Right ventricle myocardium superior (tissue), 1 donor: ENCODE results near the gene LRIT3. TPM values are rescaled to one million over a fixed set of nuclear protein-coding genes. Genes with fewer than 3 reads are reported as not detected.

Experiments used
- ATAC-seq: fragments of 200-7000 bp; cut with Tn5 transposase; one replicate; pipeline ENCODE4 v1.9.1; 2020; ENCODE audit warnings: mild to moderate bottlenecking; ENCODE audit not compliant: poor library complexity
- DNase-seq: peaks from one replicate; pipeline ENCODE4 v3.0.0-alpha.2; 2020
- intact Hi-C: fragments of 100-400 bp; cut with DNase I; formaldehyde crosslinking; loops from one replicate; pipeline ENCODE4 v1.11.2; 2022
- total RNA-seq: library from RNA; stranded (reverse); fragmentation: NEBNext Ultra II Directional; extraction: Animal tissue kit (Norgen Biotek cat#: 25700); gene quantifications from one replicate; pipeline ENCODE4 v1.2.1, GENCODE V29; 2021
- donor health status: DM: no; HTN: yes; CAD: no; lungs with severe emphysema.

The LRIT3 gene
- total RNA-seq, 1 donor from 2014 or later: not detected

DNA sequence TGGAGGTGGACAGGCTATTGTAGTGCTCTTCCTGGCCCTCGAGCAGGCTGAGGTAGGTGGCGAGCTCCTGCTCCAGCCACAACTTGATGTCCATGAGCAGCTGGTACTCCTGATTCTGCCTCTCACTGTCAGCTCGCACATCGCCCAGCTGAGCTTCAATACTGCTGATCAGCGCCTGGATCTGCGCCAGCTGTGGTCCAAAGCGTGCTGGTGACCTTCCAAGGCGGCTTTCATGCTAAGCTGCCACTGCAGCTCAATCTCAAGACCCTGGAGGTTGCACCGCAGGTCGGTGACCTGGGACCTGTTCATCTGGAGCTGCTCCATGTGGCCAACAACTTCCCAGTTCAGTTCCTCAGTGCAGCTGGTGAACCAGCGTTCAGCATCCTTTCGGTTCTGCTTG lies 31.2 kb downstream of the LRIT3 start:
- ATAC-seq: no peak

DNA sequence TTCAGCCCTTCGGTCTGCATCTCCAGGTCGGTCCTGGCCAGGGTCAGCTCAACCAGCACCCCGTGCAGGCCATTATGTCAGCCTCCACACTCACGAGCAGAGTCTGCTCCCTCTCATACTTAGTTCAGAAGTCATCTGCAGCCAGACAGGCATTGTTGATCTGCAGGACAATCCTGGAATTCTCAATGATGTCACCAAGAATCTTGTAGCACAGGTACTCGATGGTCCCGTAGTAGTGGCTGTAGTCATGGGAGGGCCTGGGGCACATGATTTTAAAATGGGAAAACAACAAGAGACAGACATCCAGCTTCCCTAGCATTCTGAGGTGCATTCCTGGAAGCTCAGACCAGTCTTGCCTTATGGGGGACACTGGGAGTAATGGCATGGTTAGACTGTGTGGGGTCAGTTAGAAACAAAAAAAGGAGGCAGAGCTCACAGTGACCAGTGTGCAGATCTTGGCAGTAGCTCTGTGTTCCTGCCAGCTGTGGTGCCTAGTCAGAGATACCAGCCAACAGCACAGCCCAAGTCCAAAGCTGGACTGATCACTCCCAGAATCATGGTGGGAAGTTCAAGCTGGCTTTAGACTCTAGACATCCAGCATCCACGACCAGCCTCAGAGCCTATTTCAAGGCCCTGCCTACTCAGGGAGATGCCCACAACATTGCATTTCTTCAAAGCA lies 31.9 kb downstream of the LRIT3 start:
- intact Hi-C loops: no loop called here
- DNase-seq: no peak
- no peak for ATAC-seq

More for the DNA sequence above, 31.2 kb downstream of the LRIT3 start:
- DNase-seq: no peak
- intact Hi-C loops: no loop called here

DNA sequence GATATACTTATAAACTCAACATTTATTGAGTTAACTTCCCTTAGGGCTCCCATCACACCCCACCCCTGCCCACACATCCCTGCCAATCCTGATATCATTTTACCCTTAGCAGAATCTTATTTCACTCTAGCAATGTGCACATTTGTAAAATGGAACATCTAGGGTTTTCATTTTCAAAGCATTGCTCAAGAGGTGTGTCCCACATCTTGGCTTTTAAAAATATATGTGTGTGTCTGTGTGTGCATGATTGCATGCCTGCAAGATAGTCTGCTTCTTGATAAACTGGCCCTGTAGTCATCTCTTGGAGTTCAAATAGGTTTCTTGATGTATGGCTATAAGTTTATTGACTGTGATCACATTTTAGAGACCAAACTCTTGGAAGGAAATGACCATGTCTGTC lies 38.4 kb downstream of the LRIT3 start:
- intact Hi-C loops: no loop called here
- ATAC-seq: no peak
- DNase-seq: no peak

DNA sequence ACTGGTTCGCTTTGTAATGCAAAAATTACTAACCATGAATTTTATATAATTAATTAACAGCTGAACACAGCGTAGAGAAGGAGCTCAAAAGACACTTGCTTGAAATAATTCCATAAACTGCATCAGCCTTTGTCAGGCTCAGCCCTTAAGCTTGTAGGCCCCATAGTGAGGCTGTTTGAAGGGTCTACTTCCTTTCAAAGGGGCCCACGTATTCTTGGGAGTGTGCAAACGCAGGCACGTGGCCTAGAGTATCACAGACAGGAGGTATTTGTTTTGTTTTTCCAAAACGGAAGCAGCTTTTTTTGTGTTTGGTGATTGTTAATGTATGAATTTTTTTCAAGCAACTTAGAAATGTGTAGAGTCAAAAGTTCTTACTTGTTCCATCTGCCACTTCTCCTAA lies 39.2 kb downstream of the LRIT3 start:
- ATAC-seq (no peak), DNase-seq (no peak)
- intact Hi-C loops: no loop called here

DNA sequence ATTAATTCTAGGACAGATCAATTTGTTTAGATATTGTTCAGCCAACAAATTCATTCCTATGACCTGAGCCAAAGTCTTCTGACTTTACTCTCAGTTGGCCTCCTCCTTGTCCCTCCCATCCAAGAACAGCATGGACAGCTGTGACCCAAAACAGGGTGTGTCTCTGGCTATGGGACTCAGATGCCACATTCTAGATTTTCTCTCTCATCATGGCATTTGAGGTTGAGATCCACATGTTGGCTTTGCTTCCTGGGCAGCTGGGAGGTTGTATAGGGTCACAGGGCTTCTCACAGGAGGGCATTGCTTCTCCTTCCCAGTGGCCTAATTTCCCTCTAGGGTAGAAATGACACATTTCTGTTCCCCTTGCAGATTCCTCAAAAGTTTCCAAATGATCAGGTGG lies 42.2 kb downstream of the LRIT3 start:
- DNase-seq: no peak
- intact Hi-C loops: no loop called here
- no peak for ATAC-seq

DNA sequence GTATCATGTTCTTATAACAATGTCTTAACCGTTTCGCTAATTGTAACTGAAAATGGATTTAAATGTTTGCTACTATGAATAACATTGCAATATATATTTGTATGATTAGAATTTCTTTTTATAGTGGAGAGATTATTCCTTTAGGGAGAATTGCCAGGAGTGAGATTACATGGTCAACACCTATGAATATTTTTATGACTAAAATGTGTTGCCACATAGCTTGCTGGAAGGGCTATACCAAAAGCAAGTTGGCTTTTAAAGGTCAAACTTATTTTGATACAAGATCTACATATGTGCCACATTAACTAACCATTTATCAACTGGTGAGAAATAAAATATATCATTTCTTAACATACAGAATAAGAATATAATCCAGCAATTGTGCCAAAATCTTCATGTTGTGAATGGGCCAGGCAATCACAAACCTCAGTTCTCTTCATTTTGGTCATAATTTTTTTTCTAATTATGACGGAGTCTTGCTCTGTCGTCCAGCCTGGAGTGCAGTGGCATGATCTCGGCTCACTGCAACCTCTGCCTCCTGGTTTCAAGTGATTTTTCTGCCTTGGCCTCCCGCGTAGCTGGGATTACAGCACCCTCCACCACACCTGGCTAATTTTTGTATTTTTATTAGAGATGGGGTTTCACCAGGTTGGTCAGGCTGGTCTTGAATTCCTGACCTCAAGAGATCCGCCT lies 54.8 kb downstream of the LRIT3 start:
- ATAC-seq (no peak), DNase-seq (no peak)
- intact Hi-C loops: no loop called here

DNA sequence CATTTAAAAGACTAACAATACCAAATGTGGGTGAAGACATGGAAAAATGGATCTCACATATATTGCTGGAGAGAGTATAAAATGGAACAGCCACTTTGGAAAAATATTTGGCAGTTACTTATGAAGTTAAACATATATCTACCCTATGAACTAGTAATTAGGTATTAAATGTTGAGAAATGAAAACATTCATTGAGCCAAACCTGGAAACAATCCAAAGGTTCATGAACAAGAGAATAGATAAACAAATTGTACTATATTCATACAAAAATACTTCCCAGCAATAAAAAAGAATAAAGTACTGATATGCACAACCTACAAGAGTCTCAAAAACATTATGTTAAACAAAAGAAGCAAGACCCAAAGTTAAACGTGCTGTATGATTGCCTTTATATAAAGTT lies 60.8 kb downstream of the LRIT3 start:
- DNase-seq (no peak), ATAC-seq (no peak)

DNA sequence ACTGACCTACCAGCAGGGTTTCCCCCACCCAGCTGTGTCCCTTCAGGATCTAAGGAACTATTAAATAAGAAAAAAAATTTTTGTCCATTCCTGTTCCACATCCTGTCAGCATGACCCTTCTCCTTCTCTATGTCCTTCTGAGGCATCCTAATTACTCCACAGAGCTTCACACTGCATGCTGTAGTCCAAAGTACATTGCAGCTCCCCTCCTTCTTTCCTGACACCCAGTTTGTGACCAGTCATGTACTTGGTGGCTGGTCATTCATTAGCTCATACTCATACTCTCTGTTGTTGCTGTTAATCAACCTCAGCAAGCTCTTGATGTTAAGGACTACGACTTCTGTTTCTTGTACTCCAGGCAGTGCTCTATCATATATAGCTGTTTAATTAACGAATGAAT lies 62.3 kb downstream of the LRIT3 start:
- DNase-seq (no peak), ATAC-seq (no peak)
- intact Hi-C loops: no loop called here

More for the DNA sequence above, 60.8 kb downstream of the LRIT3 start:
- intact Hi-C loops: no loop called here

DNA sequence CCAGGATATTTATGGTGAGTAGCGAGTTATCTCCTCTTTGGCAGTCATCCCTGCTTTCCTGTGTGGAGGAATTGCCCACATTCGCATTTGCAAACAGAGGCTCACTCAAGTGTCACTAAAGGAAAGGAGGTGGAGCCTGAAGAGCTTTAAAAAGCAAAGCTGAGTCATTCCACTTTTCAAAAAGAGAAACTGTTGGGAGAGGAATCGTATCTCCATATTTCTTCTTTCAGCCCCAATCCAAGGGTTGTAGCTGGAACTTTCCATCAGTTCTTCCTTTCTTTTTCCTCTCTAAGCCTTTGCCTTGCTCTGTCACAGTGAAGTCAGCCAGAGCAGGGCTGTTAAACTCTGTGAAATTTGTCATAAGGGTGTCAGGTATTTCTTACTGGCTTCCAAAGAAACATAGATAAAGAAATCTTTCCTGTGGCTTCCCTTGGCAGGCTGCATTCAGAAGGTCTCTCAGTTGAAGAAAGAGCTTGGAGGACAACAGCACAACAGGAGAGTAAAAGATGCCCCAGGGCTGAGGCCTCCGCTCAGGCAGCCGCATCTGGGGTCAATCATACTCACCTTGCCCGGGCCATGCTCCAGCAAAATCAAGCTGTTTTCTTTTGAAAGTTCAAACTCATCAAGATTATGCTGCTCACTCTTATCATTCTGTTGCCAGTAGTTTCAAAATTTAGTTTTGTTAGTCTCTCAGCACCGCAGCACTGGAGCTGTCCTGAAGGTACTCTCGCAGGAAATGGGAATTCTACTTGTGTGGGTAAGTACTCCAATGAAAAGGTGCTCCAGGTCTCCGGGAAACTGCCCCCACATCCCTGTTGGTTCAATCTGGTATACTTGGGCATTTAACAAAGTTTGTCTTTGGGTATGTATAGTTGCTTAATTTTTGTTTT lies 65.0 kb downstream of the LRIT3 start, which contains the start of gene EGF:
Gene EGF, plus strand, starts transcription at position 178 of the 890 bp plus-strand sequence. Its CDS starts 453 bp downstream, at position 631.
- ATAC-seq: peak; percentile 89
- DNase-seq: no peak
- intact Hi-C loops: no loop called here

DNA sequence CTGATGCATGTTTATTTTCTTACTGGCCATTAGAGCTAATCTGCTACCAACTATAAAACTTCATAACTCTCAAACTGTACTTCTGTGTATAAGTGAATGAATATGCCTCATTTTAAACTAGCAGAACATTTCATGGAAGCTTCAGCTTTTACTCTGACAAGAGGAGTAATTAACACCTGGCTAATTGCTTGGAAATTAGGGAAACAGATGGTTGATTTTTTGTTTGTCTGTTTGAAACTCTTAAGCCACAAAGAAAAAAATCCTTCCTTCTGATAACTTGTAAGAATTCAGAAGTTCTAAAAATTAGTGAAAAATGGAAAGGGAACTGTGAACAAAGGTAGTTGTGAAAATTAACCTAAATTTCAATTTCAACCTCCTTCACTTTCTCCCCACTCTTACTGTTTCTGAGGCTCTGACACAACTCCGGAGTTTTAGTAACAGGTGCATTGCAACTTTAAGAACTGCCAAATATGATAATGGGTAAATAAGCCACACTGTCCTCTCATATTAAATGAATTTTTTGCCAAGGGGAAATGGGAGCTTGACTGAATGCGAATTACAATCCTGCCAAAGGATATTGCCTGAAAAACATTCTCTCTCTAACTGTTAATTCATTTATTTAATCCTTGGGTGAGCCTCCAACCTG lies 65.8 kb downstream of the LRIT3 start:
- intact Hi-C loops: no loop called here
- ATAC-seq (no peak), DNase-seq (no peak)

DNA sequence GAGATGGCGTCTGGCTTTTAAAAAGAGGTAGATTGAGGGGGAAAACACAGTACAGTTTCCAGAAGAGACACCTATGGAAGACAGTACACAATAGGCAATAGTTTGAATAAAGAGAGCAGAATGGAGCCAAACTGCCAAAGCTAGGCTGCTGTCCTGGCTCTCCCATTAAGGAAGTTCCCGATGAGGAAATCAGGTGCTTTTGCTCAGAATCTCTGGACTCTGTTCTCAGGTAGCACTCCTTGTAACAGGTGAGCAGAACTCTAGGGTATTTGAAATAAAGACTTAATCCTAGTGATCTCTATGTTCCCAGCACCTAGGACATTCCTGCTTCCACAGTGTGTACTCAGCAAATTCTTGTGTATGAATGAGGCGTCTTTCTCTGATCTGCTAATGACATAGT lies 66.4 kb downstream of the LRIT3 start:
- DNase-seq: no peak
- ATAC-seq: peak; percentile 23

DNA sequence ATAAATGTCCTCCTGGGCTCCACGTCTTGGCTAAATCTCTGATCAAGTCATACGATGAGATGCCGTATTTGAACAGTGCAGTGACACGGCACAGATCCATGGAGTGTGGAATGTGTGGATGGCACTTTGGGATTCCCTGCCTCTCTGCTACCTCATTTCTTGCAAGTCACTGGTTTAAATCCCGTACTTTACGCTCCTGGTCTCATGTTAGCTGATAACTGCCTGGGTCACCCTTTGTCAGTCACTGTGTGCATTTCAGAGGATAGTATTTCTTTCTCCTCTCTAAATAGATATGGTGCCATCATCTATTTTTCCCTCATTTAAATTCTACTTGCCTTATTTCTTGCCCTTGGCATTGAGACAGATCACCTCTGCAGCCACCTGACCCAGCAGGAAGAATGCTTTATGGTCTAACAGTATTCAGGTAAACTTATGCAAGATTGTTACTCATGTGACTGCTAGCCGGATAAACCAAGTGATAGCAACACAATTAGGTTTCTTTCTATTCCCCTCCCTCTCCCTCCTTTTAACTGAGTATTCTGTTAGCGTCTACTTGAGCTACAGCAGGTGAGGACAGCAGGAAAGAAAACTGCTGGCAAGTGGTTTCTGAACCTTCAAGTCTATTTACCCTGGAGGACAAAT lies 67.6 kb downstream of the LRIT3 start:
- ATAC-seq: peak; percentile 15
- no peak for DNase-seq
- intact Hi-C loops: no loop called here

More for the DNA sequence above, 66.4 kb downstream of the LRIT3 start:
- intact Hi-C loops: no loop called here

DNA sequence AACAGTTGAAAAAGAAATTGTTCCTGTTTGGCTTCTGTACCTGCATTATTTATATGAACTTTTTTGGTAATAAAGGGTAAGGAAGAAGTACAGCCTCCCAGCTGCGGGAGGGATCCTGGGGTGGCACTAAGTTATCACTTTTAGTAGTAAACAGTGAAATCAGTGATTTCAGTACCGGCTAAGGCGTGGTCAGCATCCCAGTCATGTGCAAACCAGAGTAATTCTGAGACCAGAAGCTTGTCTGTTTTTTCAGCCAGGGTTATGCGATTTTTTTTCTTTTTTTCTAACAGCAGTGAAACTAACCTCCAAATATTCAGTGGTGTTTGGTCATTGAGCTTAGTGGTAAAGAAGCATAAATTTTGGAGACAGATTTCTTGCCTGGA lies 68.1 kb downstream of the LRIT3 start:
- intact Hi-C loops: no loop called here
- DNase-seq (no peak), ATAC-seq (no peak)

DNA sequence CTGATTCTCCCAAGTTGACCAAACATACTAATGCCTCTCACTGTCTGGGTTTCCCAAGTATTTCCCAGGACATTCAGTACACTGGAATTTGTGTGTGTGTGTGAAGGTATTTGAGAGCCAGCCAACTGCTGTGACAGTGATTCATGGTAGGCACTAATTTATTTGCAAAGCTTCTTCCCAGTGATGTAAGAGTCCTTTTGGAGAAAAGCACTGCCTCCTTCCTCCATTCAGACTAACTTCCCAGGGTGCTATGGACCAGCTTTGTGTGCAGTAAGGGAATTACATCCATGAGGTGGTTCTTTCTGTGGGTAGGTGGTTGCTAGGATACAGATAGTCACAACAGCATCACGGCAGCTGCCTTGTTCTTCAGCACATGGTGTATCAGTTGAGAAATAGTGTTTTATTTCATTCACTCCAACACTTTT lies 73.5 kb downstream of the LRIT3 start:
- DNase-seq (no peak), ATAC-seq (peak; percentile 64)
- intact Hi-C loops: no loop called here

Other genes starting within 250 kb of the LRIT3 start
- gene CASP6, start 144.7 kb upstream of the LRIT3 start, total RNA-seq: 7.0 TPM
- 59.1 TPM for gene PLA2G12A, start 118.0 kb upstream of the LRIT3 start, total RNA-seq
- 10.6 TPM for gene CFI, start 46.1 kb upstream of the LRIT3 start, total RNA-seq
- gene GAR1, start 32.3 kb upstream of the LRIT3 start, total RNA-seq: 7.7 TPM
- gene RRH, start 20.1 kb upstream of the LRIT3 start, total RNA-seq: not detected
- gene EGF, start 64.8 kb downstream of the LRIT3 start, total RNA-seq: 13.8 TPM